B cell (primary cell): ENCODE results near the gene FTCD. TPM values are rescaled to one million over a fixed set of nuclear protein-coding genes. Genes with fewer than 3 reads are reported as not detected.

Source experiments
- ATAC-seq: fragments of 200-7000 bp; cut with Tn5 transposase; one replicate; pipeline ENCODE4 v1.10.0; 2021; ENCODE audit warnings: low read depth, mild to moderate bottlenecking, moderate number of reproducible peaks, moderate library complexity
- CTCF ChIA-PET: fragments of 350-600 bp; sonication (Branson Sonifier 250); formaldehyde crosslinking; loops from one replicate; lab custom pipeline; 2021; ENCODE audit warnings: antibody characterized with exemption, inconsistent platforms; lab: Charles Lee
- POLR2A ChIA-PET: fragments of 350-600 bp; sonication (Branson Sonifier 250); formaldehyde crosslinking; loops from one replicate; lab custom pipeline; 2021; ENCODE audit warnings: antibody characterized with exemption; lab: Charles Lee
- DNase-seq: peaks from one replicate; pipeline ENCODE4 v3.0.0; 2013
- H2AFZ ChIP-seq: 2 replicates; pipeline ENCODE4 v1.6.1; 2012; ENCODE audit warnings: mild to moderate bottlenecking, low read depth, low read length; ENCODE audit not compliant: insufficient read depth, poor library complexity, severe bottlenecking
- H3K27ac ChIP-seq, 2 donors: 1 replicate in 1 of 2; 2 replicates in 1 of 2; pipeline ENCODE4 v1.5.1; 2012 to 2013; ENCODE audit warnings: low read length in 2 of 2, mild to moderate bottlenecking in 2 of 2, moderate library complexity in 1 of 2
- H3K27me3 ChIP-seq, 4 experiments: fragments of 200-600 bp in 1 of 4; sonication (generic) in 1 of 4; replicated peaks in 1 of 4; 1 replicate in 2 of 4; 2 replicates in 2 of 4; pipeline versions ENCODE4 v1.6.1 to v1.7.0; 2013 to 2016; ENCODE audit warnings: low read length in 3 of 4, mild to moderate bottlenecking in 2 of 4, mixed read lengths in 1 of 4, moderate library complexity in 1 of 4; ENCODE audit not compliant: insufficient read depth in 4 of 4, control insufficient read depth in 3 of 4; ENCODE audit errors: control extremely low read depth in 1 of 4
- H3K36me3 ChIP-seq, 2 experiments: replicated peaks in 1 of 2; 1 replicate in 1 of 2; 2 replicates in 1 of 2; pipeline versions ENCODE4 v1.6.1 to v1.7.1; 2013; ENCODE audit warnings: low read length in 1 of 2; ENCODE audit not compliant: insufficient read depth in 2 of 2, control insufficient read depth in 1 of 2; ENCODE audit errors: control extremely low read depth in 1 of 2, extremely low read depth in 1 of 2
- H3K4me1 ChIP-seq, 2 donors: fragments of 200-600 bp in 1 of 2; sonication (generic) in 1 of 2; 1 replicate in 1 of 2; 2 replicates in 1 of 2; pipeline versions ENCODE4 v1.5.1 to v1.6.1; 2013 to 2017; ENCODE audit warnings: low read length in 2 of 2; ENCODE audit not compliant: control insufficient read depth in 2 of 2, insufficient read depth in 2 of 2
- H3K4me2 ChIP-seq: replicated peaks from 2 replicates; pipeline ENCODE3; 2012; ENCODE audit warnings: mild to moderate bottlenecking, low read depth, low read length; ENCODE audit not compliant: poor library complexity, severe bottlenecking
- H3K4me3 ChIP-seq, 5 experiments: fragments of 200-600 bp in 1 of 5; sonication (generic) in 1 of 5; 1 replicate in 3 of 5; 2 replicates in 2 of 5; pipeline versions ENCODE4 v1.5.1 to v1.7.0; 2011 to 2016; ENCODE audit warnings: low read length in 4 of 5, mild to moderate bottlenecking in 4 of 5, low read depth in 2 of 5, control low read depth in 1 of 5, moderate library complexity in 1 of 5; ENCODE audit not compliant: insufficient read depth in 1 of 5; ENCODE audit errors: control extremely low read depth in 1 of 5, extremely low read depth in 1 of 5
- H3K79me2 ChIP-seq: fragments of 200-600 bp; sonication (generic); one replicate; pipeline ENCODE4 v1.6.0; 2016; ENCODE audit warnings: low read length; ENCODE audit not compliant: control insufficient read depth, insufficient read depth
- H3K9ac ChIP-seq: fragments of 200-600 bp; sonication (generic); 2 replicates; pipeline ENCODE4 v1.6.1; 2017; ENCODE audit warnings: mild to moderate bottlenecking, low read length, moderate library complexity
- H3K9me3 ChIP-seq, 3 donors: one replicate each; pipeline versions ENCODE4 v1.6.1 to v1.7.1; 2013; ENCODE audit warnings: low read length in 2 of 3; ENCODE audit not compliant: control insufficient read depth in 2 of 3, insufficient read depth in 1 of 3; ENCODE audit errors: control extremely low read depth in 1 of 3
- H4K20me1 ChIP-seq: 2 replicates; pipeline ENCODE4 v1.6.0; 2012; ENCODE audit warnings: mild to moderate bottlenecking, low read length; ENCODE audit not compliant: insufficient read depth, control insufficient read depth, poor library complexity, severe bottlenecking
- H3K27ac Mint-ChIP-seq: one replicate; pipeline ENCODE4 v1.8.0; 2021; ENCODE audit warnings: mixed read lengths
- H3K27me3 Mint-ChIP-seq: one replicate; pipeline ENCODE4 v1.8.0; 2021; ENCODE audit warnings: mixed read lengths
- H3K4me1 Mint-ChIP-seq: one replicate; pipeline ENCODE4 v1.8.0; 2021; ENCODE audit warnings: mixed read lengths
- H3K4me3 Mint-ChIP-seq: one replicate; pipeline ENCODE4 v1.8.0; 2021; ENCODE audit warnings: mixed read lengths
- H3K9me3 Mint-ChIP-seq: one replicate; pipeline ENCODE4 v1.8.0; 2022; ENCODE audit warnings: mixed read lengths; ENCODE audit not compliant: insufficient read depth
- EZH2 ChIP-seq: IDR thresholded peaks from 2 replicates; pipeline ENCODE4 v1.6.1; 2012; ENCODE audit warnings: borderline replicate concordance, low read depth, mild to moderate bottlenecking, moderate library complexity, low read length; ENCODE audit not compliant: insufficient read depth, poor library complexity, severe bottlenecking
- WGBS: methylation state at CpG from one replicate; pipeline ENCODE4 v1.1.5; 2013; ENCODE audit warnings: missing lambda C conversion rate; ENCODE audit not compliant: insufficient coverage; 5-methylcytosine and 5-hydroxymethylcytosine counted together
- intact Hi-C: fragments of 100-400 bp; cut with micrococcal nuclease; formaldehyde crosslinking; loops from one replicate; pipeline ENCODE4 v1.10.0; 2022
- polyA plus RNA-seq: library from polyadenylated mRNA; depleted of rRNA; stranded (reverse); fragments of >200 nt; gene quantifications from 2 replicates; pipeline ENCODE4 v1.2.3, GENCODE V29; 2012
- total RNA-seq, 2 donors: library from RNA; stranded (reverse); fragments of 120-200 nt in 1 of 2; gene quantifications; 1 replicate in 1 of 2; 2 replicates in 1 of 2; pipeline versions ENCODE4 v1.2.3 to v1.2.4, GENCODE V29; 2013 to 2022
- TF ChIP-seq, protein P1 (sequence below): fragments of 200-600 bp; IDR thresholded peaks from one replicate; pipeline ENCODE4 v1.8.0; 2022; ENCODE audit warnings: antibody characterized with exemption, mild to moderate bottlenecking

FTCD gene
- total and polyA plus RNA-seq, 2 donors (not counting 1 experiment from before 2014, with no cell fraction given) = 0.22 to 0.39 TPM

DNA sequence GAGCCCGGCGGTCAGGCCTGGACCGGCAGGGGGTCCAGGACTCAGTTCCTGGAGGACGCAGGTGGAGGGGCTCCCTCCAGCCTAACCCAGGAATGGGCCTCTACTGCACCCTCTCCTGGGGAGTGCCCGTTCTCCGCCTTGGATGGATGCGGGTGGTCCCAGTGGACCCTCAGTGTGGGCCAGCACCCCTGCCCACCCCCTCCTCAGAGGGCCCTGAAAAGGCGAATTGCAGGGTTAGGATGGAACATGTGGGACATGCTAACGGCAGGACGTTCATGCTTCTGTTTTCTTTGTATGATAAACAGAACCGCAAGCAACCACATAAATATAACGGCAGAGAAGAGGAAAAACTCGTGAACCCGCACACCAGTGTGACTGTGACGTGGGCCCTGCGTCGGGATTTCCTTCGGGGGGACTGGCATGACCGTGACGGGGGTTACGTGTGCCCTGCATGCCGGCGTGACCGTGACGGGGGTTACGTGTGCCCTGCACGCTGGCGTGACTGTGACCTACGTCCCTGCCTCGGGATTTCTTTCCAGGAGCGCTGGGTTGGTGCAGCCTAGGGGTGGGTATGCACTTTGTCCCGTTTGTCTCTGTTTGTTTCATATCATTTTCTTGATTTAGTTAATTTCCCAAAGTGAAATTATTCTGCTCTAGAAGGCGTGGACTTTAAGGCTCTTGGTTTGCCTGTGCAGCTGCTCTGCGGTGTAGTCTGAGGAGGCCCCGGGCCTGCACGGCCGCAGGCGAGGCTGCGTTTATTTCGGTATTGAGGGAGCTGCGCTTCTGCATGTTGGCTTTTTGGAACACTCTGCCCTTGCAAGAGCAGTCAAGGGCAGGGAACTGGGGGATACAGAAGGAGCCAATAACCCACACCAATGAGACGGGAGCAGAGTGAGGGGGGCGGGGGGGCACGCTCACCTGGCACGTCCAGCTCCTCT lies 3.1 kb downstream of the FTCD start:
- intact Hi-C loops = no loop called here
- Histone ChIP-seq H3K4me3 (no peak overlapping the region), H3K27me3 (no peaks in the 10 kb centered on the region), H3K27ac (no peak overlapping the region), H3K4me2 (no peak overlapping the region), H2AFZ (no peak overlapping the region), H3K9me3 (no peaks in the 10 kb centered on the region), H3K36me3 (no peaks in the 10 kb centered on the region), H3K4me1 (peaks cover 0 to 5% of the 10 kb centered on the region in 2 donors), H3K9ac (no peak overlapping the region), H3K79me2 (no peaks in the 10 kb centered on the region), H4K20me1 (no peaks in the 10 kb centered on the region)
- no peak for TF ChIP-seq EZH2
- TF ChIP-seq, protein P1, sequence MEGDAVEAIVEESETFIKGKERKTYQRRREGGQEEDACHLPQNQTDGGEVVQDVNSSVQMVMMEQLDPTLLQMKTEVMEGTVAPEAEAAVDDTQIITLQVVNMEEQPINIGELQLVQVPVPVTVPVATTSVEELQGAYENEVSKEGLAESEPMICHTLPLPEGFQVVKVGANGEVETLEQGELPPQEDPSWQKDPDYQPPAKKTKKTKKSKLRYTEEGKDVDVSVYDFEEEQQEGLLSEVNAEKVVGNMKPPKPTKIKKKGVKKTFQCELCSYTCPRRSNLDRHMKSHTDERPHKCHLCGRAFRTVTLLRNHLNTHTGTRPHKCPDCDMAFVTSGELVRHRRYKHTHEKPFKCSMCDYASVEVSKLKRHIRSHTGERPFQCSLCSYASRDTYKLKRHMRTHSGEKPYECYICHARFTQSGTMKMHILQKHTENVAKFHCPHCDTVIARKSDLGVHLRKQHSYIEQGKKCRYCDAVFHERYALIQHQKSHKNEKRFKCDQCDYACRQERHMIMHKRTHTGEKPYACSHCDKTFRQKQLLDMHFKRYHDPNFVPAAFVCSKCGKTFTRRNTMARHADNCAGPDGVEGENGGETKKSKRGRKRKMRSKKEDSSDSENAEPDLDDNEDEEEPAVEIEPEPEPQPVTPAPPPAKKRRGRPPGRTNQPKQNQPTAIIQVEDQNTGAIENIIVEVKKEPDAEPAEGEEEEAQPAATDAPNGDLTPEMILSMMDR = no peak
- Mint-ChIP-seq H3K4me3 (no peak overlapping the region), H3K27ac (no peak overlapping the region), H3K4me1 (no peaks in the 10 kb centered on the region), H3K27me3 (no peaks in the 10 kb centered on the region), H3K9me3 (no peaks in the 10 kb centered on the region)
- ATAC-seq = no peak
- DNase-seq = no peak
- 95% methylated on average over 40 of the region's 45 CpGs for WGBS
- ChIA-PET POLR2A (no interaction called here), CTCF (interaction anchor here (0.6 to 2.9 kb wide), 3 partner anchors 9 to 407 kb away, joined by 3 to 12 read pairs (median 3); partner anchors contain the start of gene LSS)
